Left hindlimb (tissue), 1 donor: Measurements from ENCODE around the gene HLA-DQA1.
"Not testable (repeated sequence)": the region's sequence is repeated elsewhere in the genome, so short reads cannot be mapped to it uniquely, and the experiment has no call there.

Source experiments
- DNase-seq: peaks from one replicate; pipeline ENCODE4 v3.0.0-alpha.2; 2018

The HLA-DQA1 gene

GRCh38 chr6:32659856-32660595, 22.8 kb downstream of the HLA-DQA1 start:
- no peak for DNase-seq

DNA sequence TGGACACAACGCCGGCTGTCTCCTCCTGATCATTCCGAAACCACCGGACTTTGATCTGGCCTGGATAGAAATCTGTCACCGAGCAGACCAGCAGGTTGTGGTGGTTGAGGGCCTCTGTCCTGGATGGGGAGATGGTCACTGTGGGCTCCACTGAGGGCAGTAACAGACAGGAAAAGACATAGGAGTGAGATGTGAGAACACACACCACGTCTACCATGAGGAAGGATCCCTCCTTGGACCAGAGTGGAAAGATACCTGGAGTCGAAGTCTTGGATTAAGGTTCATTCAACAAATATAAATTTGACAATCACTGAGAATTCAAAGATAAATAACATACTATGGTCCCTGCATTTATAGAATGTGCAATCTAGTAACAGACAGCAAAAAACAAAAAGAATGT, 24.9 kb downstream of the HLA-DQA1 start:
- no peak for DNase-seq

DNA sequence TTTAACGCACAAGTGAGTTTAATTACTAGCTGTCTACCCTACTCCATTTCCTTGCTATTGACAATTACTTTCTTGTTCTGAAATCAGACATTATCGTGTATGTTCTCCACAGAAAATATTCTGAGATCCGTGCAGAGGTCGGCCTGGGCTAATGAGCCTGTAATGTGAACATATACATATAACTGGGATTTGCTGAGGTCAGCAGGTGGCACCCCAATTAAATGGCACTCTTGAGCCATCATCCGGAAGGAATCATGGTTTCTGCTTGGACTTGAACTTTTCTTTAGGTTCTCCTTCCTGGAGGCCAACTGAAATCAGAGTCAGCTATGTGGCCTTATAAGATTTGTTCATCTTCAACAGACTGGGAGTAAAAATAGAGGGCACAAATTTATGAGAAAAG, 25.6 kb downstream of the HLA-DQA1 start:
- DNase-seq, result no peak

- no peak for DNase-seq
Measured at GRCh38 chr6:32664354-32664753, 27.1 kb downstream of the HLA-DQA1 start.

- no peak for DNase-seq
Measured at GRCh38 chr6:32664827-32665362, 27.7 kb downstream of the HLA-DQA1 start.

GRCh38 chr6:32665661-32666060, 28.5 kb downstream of the HLA-DQA1 start:
- no peak for DNase-seq

- no peak for DNase-seq
Measured at GRCh38 chr6:32666420-32667300, 29.5 kb downstream of the HLA-DQA1 start, which contains the start of gene HLA-DQB1. TSS of gene HLA-DQB1 (minus strand) at chr6:32666657. CDS start at chr6:32666607, 50 bp downstream.

GRCh38 chr6:32668226-32668747, 31.1 kb downstream of the HLA-DQA1 start:
- no peak for DNase-seq

GRCh38 chr6:32669240-32669639, 32.0 kb downstream of the HLA-DQA1 start:
- DNase-seq, result no peak

DNA sequence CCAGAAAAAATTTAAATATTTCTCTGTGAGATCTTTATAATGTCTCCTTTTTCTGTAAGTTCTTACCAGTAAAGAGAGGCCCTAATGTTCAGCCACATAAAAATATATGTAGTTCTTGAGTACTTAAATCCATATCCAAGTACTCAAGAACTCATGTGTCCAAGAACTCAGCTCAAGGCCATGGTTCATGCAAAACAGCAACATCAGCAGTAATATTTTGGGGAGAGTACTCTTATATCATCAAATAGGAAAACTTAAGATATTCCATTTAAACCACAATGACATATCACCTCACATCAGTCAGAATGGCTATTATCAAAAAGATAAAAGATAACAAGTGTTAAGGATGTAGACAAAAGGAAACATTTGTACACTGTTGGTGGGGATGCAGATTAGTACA, 32.7 kb downstream of the HLA-DQA1 start:
- DNase-seq, result no peak

DNA sequence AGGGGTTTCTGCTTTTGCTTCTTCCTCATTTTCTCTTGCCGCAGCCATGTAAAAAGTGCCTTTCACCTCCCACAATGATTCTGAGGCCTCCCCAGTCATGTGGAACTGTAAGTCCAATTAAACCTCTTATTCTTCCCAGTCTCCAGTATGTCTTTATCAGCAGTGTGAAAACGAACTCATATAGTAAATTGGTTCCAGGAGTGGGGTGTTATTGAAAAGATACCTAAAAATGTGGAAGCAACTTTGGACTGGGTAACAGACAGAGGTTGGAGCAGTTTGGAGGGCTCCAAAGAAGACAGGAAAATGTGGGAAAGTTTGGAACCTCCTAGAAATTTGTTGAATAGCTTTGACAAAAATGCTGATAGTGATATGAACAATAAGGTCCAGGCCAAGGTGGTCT, 34.7 kb downstream of the HLA-DQA1 start:
- DNase-seq, result not testable (repeated sequence)

DNA sequence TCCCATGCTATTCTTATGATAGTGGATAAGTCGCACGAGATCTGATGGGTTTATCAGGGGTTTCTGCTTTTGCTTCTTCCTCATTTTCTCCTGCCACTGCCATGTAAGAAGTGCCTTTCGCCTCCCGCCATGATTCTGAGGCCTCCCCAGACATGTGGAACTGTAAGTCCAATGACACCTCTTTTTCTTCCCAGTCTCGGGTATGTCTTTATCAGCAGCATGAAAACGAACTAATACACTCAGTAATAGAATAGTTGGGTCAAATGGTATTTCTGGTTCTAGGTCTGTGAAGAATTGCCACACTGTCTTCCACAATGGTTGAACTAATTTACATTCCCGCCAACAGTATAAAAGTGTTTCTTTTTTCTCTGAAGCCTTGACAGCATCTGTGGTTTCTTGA, 36.9 kb downstream of the HLA-DQA1 start:
- DNase-seq, result not testable (repeated sequence)

GRCh38 chr6:32679492-32679891, 42.3 kb downstream of the HLA-DQA1 start:
- no peak for DNase-seq

DNA sequence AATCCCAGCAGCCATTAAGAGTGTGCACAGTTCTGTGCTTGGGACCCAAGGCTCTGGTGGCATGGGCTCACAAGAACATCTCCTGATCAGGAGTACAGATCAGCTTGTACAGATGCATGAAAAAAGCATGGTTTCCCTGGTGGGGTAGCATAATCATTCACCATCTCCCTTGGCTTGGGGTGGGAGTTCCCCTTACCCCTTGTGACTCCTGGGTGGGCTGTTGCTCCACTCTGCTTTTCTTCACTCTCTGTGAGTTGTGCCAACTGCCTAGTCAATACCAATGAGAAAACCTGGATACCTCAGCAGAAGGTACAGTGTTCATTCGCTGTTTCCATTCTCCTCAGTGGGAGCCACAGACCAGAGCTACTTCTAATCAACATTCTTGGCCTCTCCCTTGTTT, 42.8 kb downstream of the HLA-DQA1 start:
- DNase-seq, result no peak

- DNase-seq, result no peak
Measured at GRCh38 chr6:32684246-32684645, 47.0 kb downstream of the HLA-DQA1 start.

DNA sequence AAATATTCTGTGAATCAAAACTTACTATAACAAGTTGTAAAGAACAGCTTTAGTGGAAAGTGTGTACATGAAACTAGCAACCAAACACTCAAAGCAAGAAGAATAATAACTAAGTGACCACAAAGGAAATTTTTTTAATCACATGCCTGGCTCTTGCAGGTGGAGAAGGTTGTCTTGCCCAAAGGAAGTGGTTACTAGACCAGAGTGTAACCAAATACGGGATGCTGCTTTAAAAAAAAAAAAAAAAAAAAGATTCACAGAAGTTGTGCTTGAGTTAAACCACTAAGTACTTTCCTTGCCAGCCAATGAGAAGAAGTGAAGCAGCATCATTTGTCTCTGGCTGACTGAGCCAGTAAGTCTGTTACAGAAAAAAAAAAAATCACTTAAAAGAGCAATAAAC, 48.4 kb downstream of the HLA-DQA1 start:
- DNase-seq, result no peak

DNA sequence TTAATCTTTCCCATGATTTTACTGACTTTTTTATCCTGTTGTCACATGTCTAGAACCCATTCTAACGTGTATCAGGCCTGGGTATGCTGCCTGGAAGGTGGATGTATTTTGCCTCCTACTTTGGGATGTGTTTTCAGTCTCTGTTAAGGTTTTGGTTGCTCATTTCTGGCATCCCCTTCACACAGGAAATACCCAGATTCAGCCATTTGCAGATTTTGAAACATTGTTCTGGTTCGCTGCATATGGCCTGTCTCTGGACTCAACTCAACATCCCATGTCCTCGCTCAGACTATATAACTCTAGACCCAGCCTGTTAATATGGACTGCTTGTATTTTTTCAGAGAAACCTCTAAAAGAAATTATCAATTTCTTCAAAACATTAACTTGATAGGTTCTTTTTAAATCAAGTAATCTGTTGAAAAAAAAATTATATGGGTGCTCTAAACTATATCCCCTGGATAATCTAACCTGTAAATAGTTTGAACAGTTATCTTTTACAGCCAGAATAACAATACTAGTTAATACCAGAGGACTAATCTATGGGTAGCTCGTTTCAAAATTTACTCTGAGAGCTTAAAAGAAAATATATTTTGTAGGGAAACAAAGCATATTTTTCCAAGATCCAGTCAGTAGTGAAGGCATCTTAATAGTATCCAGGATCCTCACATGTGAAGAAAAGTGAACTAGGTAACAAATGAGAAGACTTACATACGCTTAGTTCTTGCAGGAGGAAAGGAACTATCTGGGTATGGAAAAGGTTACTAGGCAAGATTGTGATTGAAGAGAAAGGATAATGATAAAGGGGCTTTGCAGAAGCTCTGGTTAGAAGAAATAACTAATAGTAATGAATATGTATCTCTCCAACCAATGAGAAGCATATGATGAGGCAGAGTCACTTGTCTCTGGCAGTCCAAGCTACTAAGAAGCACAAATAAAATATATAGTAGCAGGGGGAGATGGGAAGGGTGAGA, 52.6 kb downstream of the HLA-DQA1 start:
- DNase-seq, result no peak

DNA sequence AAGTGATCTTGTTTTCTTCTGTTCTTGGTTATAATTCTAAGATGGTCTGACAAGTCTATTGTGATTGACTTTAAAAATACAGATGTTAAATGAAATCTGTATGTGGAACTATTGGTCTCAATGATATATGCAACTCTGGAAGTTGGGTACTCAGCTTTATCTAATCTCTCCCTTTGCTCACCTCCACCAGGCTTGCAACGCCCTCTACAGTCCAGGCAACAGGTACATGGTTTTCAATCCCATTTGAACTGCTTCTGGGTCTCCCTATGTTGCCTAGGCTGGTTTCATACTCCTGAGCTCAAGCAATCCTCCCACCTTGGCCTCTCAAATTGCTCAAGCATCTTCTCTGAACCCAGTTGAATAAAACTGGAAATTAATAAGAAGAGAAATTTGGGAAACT, 54.8 kb downstream of the HLA-DQA1 start:
- DNase-seq, result no peak
